ENCODE data around the gene LCE3E. TPM values are rescaled to one million over a fixed set of nuclear protein-coding genes. Genes with fewer than 3 reads are reported as not detected.
"Not testable (repeated sequence)": the region's sequence is repeated elsewhere in the genome, so short reads cannot be mapped to it uniquely, and the experiment has no call there.

Gene LCE3E
- total RNA-seq, 1 experiment from 2014 or later: not detected

DNA sequence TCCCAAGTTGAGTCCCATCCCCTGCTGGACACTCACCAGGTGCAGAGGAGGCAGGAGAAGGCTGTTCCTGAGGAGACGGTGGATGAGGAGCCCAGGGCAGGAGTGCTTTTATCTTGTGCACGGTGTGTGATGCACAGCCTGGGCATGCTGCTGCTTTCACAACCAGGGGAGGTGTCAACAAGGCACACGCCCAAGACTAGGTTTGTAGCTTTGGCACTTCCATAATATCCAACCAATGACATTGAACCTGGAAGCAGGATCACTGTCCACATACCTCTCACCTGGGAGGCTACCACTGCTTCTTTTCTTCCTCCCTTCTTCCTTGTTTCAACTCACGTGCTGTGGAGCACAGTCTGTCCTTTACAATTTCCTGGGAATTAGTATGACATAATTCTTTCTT, 13.9 kb upstream of the LCE3E start, which contains the start of gene LCE3D:
LCE3D (minus strand) TSS at position 84 of the 400 bp plus-strand sequence. CDS start 580 bp downstream, outside the sequence.
- Mint-ChIP-seq H3K4me3 (ENCODE audit: unreplicated experiment) (no peak within 1 kb of the TSS), H3K27ac (ENCODE audit: unreplicated experiment) (no peak within 1 kb of the TSS), H3K9me3 (ENCODE audit: unreplicated experiment) (no peaks in the 10 kb centered on the region), H3K36me3 (ENCODE audit: insufficient read depth, unreplicated experiment) (no peaks in the 10 kb centered on the region), H3K4me1 (ENCODE audit: low read depth, unreplicated experiment) (no peaks in the 10 kb centered on the region), H3K27me3 (ENCODE audit: insufficient read depth, unreplicated experiment) (peaks cover 8% of the 10 kb centered on the region)
- intact Hi-C loops (cut with micrococcal nuclease; ENCODE audit: unreplicated experiment): no loop called here
- no peaks in the 10 kb centered on the region for H3K27me3 ChIP-seq (replicated peaks; ENCODE audit: control insufficient read depth, insufficient read depth, low read length)
- BruUV-seq (replicated peaks): no TSS peak
- CTCF ChIA-PET: no interaction called here
- H3K4me1 ChIP-seq: no peaks in the 10 kb centered on the region
- no peak within 1 kb of the TSS for H3K4me3 ChIP-seq (ENCODE audit: low read depth, low read length)
- POLR2A ChIA-PET: no interaction called here
- no peaks in the 10 kb centered on the region for H3K9me3 ChIP-seq
- H3K36me3 ChIP-seq (ENCODE audit: control insufficient read depth, insufficient read depth, low read length): no peaks in the 10 kb centered on the region
- TF ChIP-seq, protein P1, sequence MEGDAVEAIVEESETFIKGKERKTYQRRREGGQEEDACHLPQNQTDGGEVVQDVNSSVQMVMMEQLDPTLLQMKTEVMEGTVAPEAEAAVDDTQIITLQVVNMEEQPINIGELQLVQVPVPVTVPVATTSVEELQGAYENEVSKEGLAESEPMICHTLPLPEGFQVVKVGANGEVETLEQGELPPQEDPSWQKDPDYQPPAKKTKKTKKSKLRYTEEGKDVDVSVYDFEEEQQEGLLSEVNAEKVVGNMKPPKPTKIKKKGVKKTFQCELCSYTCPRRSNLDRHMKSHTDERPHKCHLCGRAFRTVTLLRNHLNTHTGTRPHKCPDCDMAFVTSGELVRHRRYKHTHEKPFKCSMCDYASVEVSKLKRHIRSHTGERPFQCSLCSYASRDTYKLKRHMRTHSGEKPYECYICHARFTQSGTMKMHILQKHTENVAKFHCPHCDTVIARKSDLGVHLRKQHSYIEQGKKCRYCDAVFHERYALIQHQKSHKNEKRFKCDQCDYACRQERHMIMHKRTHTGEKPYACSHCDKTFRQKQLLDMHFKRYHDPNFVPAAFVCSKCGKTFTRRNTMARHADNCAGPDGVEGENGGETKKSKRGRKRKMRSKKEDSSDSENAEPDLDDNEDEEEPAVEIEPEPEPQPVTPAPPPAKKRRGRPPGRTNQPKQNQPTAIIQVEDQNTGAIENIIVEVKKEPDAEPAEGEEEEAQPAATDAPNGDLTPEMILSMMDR (IDR thresholded peaks at IDR 0.05; ENCODE audit: insufficient read depth in 1 of 2, low read depth in 1 of 2, low read length in 1 of 2, severe bottlenecking in 1 of 2, unreplicated experiment in 1 of 2): no peak
- DNase-seq: no peak

DNA sequence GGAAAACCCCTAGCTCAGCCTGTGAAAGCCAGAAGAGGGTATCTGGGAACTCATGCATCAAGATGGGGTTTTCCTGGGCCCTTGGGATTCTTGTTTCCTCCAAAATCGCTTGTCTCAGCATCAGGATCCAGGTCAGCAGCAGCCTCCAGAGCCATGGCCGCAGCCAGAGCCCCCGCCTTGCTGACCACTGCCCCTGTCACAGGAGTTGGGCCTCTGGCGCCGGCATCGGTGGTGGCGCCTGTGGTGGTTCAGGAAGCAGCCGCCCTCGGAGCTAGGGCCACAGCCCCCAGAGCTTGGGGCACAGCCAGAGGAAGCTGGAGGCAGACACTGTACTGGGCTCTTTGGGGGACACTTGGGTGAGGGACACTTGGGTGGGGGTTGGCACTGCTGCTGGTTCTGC, 12.9 kb upstream of the LCE3E start:
- H3K27me3 Mint-ChIP-seq (ENCODE audit: insufficient read depth, unreplicated experiment); CTCF ChIA-PET; H3K36me3 ChIP-seq (ENCODE audit: control insufficient read depth, insufficient read depth, low read length); H3K9me3 ChIP-seq; H3K4me1 Mint-ChIP-seq (ENCODE audit: low read depth, unreplicated experiment); H3K9me3 Mint-ChIP-seq (ENCODE audit: unreplicated experiment); H3K36me3 Mint-ChIP-seq (ENCODE audit: insufficient read depth, unreplicated experiment); H3K27me3 ChIP-seq (replicated peaks; ENCODE audit: control insufficient read depth, insufficient read depth, low read length); H3K4me3 Mint-ChIP-seq (ENCODE audit: unreplicated experiment); BruUV-seq (replicated peaks); H3K4me1 ChIP-seq; H3K27ac Mint-ChIP-seq (ENCODE audit: unreplicated experiment); H3K4me3 ChIP-seq (ENCODE audit: low read depth, low read length); POLR2A ChIA-PET; DNase-seq: not testable (repeated sequence)
- intact Hi-C loops (cut with micrococcal nuclease; ENCODE audit: unreplicated experiment): loop anchor here (5.0 kb wide), 1 partner anchor 43 kb away; the partner anchor contains the start of gene LCE3A

GRCh38 chr1:152577168-152577567, 10.6 kb upstream of the LCE3E start:
- POLR2A ChIA-PET: no interaction called here
- CTCF ChIA-PET: no interaction called here
- Mint-ChIP-seq H3K27ac (ENCODE audit: unreplicated experiment) (no peak overlapping the region), H3K9me3 (ENCODE audit: unreplicated experiment) (no peaks in the 10 kb centered on the region), H3K27me3 (ENCODE audit: insufficient read depth, unreplicated experiment) (peaks cover 18% of the 10 kb centered on the region), H3K36me3 (ENCODE audit: insufficient read depth, unreplicated experiment) (no peaks in the 10 kb centered on the region), H3K4me1 (ENCODE audit: low read depth, unreplicated experiment) (no peaks in the 10 kb centered on the region), H3K4me3 (ENCODE audit: unreplicated experiment) (no peak overlapping the region)
- no peaks in the 10 kb centered on the region for H3K27me3 ChIP-seq (replicated peaks; ENCODE audit: control insufficient read depth, insufficient read depth, low read length)
- BruUV-seq (replicated peaks): no TSS peak
- TF ChIP-seq, protein P1 (IDR thresholded peaks at IDR 0.05; ENCODE audit: insufficient read depth in 1 of 2, low read depth in 1 of 2, low read length in 1 of 2, severe bottlenecking in 1 of 2, unreplicated experiment in 1 of 2): no peak
- H3K36me3 ChIP-seq (ENCODE audit: control insufficient read depth, insufficient read depth, low read length): no peaks in the 10 kb centered on the region
- H3K9me3 ChIP-seq: no peaks in the 10 kb centered on the region
- H3K4me3 ChIP-seq (ENCODE audit: low read depth, low read length): no peak overlapping the region
- intact Hi-C loops (cut with micrococcal nuclease; ENCODE audit: unreplicated experiment): loop anchor here (5.0 kb wide), 1 partner anchor 45 kb away; the partner anchor contains the start of gene LCE3A
- no peak for DNase-seq
- no peaks in the 10 kb centered on the region for H3K4me1 ChIP-seq

Measured in Caco-2 (cell line).